ENCODE measurements around the gene SPTLC1.
"Not testable (repeated sequence)": the region's sequence is repeated elsewhere in the genome, so short reads cannot be mapped to it uniquely, and the experiment has no call there.

Gene SPTLC1

DNA sequence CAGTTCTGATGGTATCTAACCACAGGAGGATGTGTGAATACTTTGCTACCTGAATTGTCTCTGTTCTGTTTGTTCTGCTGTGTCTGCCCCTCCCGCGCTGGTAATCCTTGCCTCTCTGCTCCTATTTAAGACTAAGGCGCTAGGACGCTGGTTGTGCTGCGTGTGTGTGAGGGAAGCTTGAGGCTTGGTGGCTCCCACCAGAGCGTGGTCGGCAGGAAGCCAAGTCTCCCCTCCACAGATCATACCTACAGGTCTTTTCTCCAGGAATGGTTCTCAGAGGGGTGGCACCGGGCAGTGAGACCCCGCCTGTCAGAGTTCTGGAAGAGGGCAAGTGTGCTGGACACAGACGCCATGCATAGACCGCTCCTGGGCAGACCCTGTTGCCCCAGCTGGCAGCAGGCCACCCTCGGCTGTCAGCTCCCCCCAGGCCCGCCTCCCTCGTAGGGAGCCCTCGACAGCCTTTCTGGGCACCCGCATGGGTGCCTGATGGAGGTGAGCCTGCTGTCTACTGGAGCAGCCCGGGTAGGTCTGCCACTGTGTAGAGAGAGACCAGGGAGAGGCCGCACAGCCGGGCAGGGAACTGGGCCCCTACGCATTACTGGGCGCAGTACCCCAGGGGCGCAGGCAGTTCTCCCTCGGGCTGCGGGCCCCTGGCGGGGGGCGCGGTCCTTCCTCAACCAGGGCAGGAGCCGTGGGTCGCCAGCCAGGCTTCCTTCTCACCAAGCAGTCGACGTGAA lies 111.7 kb downstream of the SPTLC1 start:
- no peaks in the 10 kb centered on the region for H3K9me3 ChIP-seq (ENCODE audit: low read length)
- no peak overlapping the region for H3K4me3 ChIP-seq (ENCODE audit: low read depth, low read length, poor library complexity, severe bottlenecking)
- H2AFZ ChIP-seq (ENCODE audit: low read length): no peak overlapping the region
- no peaks in the 10 kb centered on the region for H3K9me2 ChIP-seq (ENCODE audit: low read depth, low read length)
- no peak overlapping the region for H3K27ac ChIP-seq (ENCODE audit: low read depth, low read length, poor library complexity, severe bottlenecking)
- H3K27me3 ChIP-seq (ENCODE audit: insufficient read depth, low read length): no peaks in the 10 kb centered on the region
- H3K4me2 ChIP-seq (ENCODE audit: low read length): no peak overlapping the region
- H3K36me3 ChIP-seq (ENCODE audit: insufficient read depth, low read length): no peaks in the 10 kb centered on the region
- H3K9ac ChIP-seq (ENCODE audit: low read length): no peak overlapping the region
- TF ChIP-seq, protein P1, sequence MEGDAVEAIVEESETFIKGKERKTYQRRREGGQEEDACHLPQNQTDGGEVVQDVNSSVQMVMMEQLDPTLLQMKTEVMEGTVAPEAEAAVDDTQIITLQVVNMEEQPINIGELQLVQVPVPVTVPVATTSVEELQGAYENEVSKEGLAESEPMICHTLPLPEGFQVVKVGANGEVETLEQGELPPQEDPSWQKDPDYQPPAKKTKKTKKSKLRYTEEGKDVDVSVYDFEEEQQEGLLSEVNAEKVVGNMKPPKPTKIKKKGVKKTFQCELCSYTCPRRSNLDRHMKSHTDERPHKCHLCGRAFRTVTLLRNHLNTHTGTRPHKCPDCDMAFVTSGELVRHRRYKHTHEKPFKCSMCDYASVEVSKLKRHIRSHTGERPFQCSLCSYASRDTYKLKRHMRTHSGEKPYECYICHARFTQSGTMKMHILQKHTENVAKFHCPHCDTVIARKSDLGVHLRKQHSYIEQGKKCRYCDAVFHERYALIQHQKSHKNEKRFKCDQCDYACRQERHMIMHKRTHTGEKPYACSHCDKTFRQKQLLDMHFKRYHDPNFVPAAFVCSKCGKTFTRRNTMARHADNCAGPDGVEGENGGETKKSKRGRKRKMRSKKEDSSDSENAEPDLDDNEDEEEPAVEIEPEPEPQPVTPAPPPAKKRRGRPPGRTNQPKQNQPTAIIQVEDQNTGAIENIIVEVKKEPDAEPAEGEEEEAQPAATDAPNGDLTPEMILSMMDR (IDR thresholded peaks at IDR 0.05; ENCODE audit: low read length): no peak
- no peak for TF ChIP-seq EZH2 (IDR thresholded peaks at IDR 0.05; ENCODE audit: borderline replicate concordance, low read length)
- no peaks in the 10 kb centered on the region for H3F3A ChIP-seq (ENCODE audit: insufficient read depth, low read length)
- H3K4me1 ChIP-seq (ENCODE audit: insufficient read depth, low read length, severe bottlenecking): no peaks in the 10 kb centered on the region
- H4K20me1 ChIP-seq (ENCODE audit: insufficient read depth, low read length): no peaks in the 10 kb centered on the region
- no peaks in the 10 kb centered on the region for H3K79me2 ChIP-seq (ENCODE audit: insufficient read depth, low read length)

DNA sequence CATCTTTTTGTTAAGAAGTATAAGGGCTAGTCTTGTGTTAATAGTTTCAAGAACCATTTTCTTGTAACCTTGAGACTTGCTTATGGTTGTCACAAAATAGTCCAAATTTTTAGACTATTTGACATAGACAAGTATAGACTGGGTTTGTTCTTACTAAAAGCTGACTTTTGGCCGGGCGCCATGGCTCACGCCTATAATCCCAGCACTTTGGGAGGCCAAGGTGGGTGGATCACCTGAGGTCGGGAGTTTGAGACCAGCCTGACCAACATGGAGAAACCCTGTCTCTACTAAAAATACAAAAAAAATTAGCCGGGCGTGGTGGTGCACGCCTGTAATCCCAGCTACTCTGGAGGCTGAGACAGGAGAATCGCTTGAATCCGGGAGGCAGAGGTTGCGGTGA lies 113.3 kb downstream of the SPTLC1 start:
- not testable (repeated sequence) for H3F3A ChIP-seq (ENCODE audit: insufficient read depth, low read length); H3K36me3 ChIP-seq (ENCODE audit: insufficient read depth, low read length); H3K79me2 ChIP-seq (ENCODE audit: insufficient read depth, low read length); H3K9me2 ChIP-seq (ENCODE audit: low read depth, low read length); H3K27ac ChIP-seq (ENCODE audit: low read depth, low read length, poor library complexity, severe bottlenecking); H3K9ac ChIP-seq (ENCODE audit: low read length); H3K27me3 ChIP-seq (ENCODE audit: insufficient read depth, low read length); H2AFZ ChIP-seq (ENCODE audit: low read length); H3K9me3 ChIP-seq (ENCODE audit: low read length); H3K4me2 ChIP-seq (ENCODE audit: low read length); H4K20me1 ChIP-seq (ENCODE audit: insufficient read depth, low read length); H3K4me1 ChIP-seq (ENCODE audit: insufficient read depth, low read length, severe bottlenecking); H3K4me3 ChIP-seq (ENCODE audit: low read depth, low read length, poor library complexity, severe bottlenecking)

DNA sequence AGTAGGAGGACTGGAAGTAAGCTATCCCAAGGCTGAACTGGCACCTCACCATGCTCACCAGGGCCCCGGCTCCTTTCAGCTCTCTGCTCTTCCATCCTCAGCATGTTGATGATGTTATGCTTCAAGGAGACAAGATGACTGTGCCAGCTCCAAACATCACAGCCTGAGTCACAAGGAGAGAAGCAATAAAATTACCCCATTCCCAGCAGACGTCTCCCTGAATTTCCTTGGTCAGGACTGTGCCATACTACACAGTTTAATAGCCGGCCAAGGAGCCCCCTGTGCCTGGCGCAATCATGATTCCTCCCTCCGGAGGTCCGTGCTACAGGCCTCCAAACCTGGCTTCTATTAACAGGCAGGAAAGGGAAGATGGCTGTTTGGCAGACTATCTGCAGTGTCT lies 114.0 kb downstream of the SPTLC1 start:
- Histone ChIP-seq H3K4me2 (ENCODE audit: low read length) (no peak overlapping the region), H3K9me3 (ENCODE audit: low read length) (no peaks in the 10 kb centered on the region), H2AFZ (ENCODE audit: low read length) (no peak overlapping the region), H3K27ac (ENCODE audit: low read depth, low read length, poor library complexity, severe bottlenecking) (no peak overlapping the region), H3K9me2 (ENCODE audit: low read depth, low read length) (no peaks in the 10 kb centered on the region), H3K36me3 (ENCODE audit: insufficient read depth, low read length) (no peaks in the 10 kb centered on the region), H3F3A (ENCODE audit: insufficient read depth, low read length) (no peaks in the 10 kb centered on the region), H3K9ac (ENCODE audit: low read length) (no peak overlapping the region), H3K4me3 (ENCODE audit: low read depth, low read length, poor library complexity, severe bottlenecking) (no peak overlapping the region), H3K27me3 (ENCODE audit: insufficient read depth, low read length) (no peaks in the 10 kb centered on the region), H4K20me1 (ENCODE audit: insufficient read depth, low read length) (no peaks in the 10 kb centered on the region), H3K79me2 (ENCODE audit: insufficient read depth, low read length) (no peaks in the 10 kb centered on the region), H3K4me1 (ENCODE audit: insufficient read depth, low read length, severe bottlenecking) (no peaks in the 10 kb centered on the region)
- no peak for TF ChIP-seq EZH2 (IDR thresholded peaks at IDR 0.05; ENCODE audit: borderline replicate concordance, low read length)
- TF ChIP-seq, protein P1 (IDR thresholded peaks at IDR 0.05; ENCODE audit: low read length): no peak
